Esophagus muscularis mucosa (tissue), 4 donors: ENCODE results near the gene DAB1. TPM values are rescaled to one million over a fixed set of nuclear protein-coding genes. Genes with fewer than 3 reads are reported as not detected.

Experiments
- DNase-seq: peaks from one replicate; pipeline ENCODE4 v3.0.0-alpha.2; 2017; ENCODE audit errors: extremely low spot score
- H3K27ac ChIP-seq, 4 donors: fragments of 200-600 bp; sonication (generic); replicated peaks in 1 of 4; 1 replicate in 3 of 4; 2 replicates in 1 of 4; pipeline ENCODE4 v1.5.1; 2016 to 2019; ENCODE audit warnings: mild to moderate bottlenecking in 1 of 4
- H3K27me3 ChIP-seq, 4 donors: fragments of 200-600 bp; sonication (generic); one replicate each; pipeline versions ENCODE4 v1.5.1 to v1.6.0; 2016 to 2019
- H3K36me3 ChIP-seq, 4 donors: fragments of 200-600 bp; sonication (generic); one replicate each; pipeline ENCODE4 v1.5.1; 2016 to 2019
- H3K4me1 ChIP-seq, 4 donors: fragments of 200-600 bp; sonication (generic); one replicate each; pipeline ENCODE4 v1.5.1; 2016 to 2019
- H3K4me3 ChIP-seq, 4 donors: fragments of 200-600 bp; sonication (generic); 1 replicate in 2 of 4; 2 replicates in 2 of 4; pipeline ENCODE4 v1.5.1; 2016 to 2019; ENCODE audit warnings: mild to moderate bottlenecking in 4 of 4, moderate library complexity in 1 of 4
- H3K9me3 ChIP-seq, 4 donors: fragments of 200-600 bp; sonication (generic); 1 replicate in 3 of 4; 2 replicates in 1 of 4; pipeline ENCODE4 v1.5.1; 2016 to 2019
- EP300 ChIP-seq: sonication (generic); formaldehyde crosslinking; IDR thresholded peaks from one replicate; pipeline ENCODE4 v1.6.1; 2017; ENCODE audit warnings: antibody characterized with exemption
- POLR2A ChIP-seq: fragments of 450-650 bp; IDR thresholded peaks from one replicate; pipeline ENCODE4 v1.6.1; 2017; ENCODE audit warnings: antibody characterized with exemption, moderate library complexity, mild to moderate bottlenecking, low read depth
- POLR2AphosphoS5 ChIP-seq, 2 donors: sonication (generic); formaldehyde crosslinking; IDR thresholded peaks; one replicate each; pipeline ENCODE4 v1.6.1; 2017; ENCODE audit warnings: antibody characterized with exemption in 2 of 2
- whole genome bisulfite sequencing: methylation state at CpG from one replicate; pipeline ENCODE4 v1.1.5; 2018; 5-methylcytosine and 5-hydroxymethylcytosine counted together
- intact Hi-C: fragments of 100-400 bp; cut with DNase I; formaldehyde crosslinking; loops from one replicate; pipeline ENCODE4 v1.15.1; 2023
- total RNA-seq, 4 donors: library from RNA; depleted of rRNA; stranded (reverse); fragments of >200 nt; gene quantifications; one replicate each; pipeline versions ENCODE4 v1.1.0 to v1.2.1, GENCODE V29; 2016
- TF ChIP-seq, protein P1 (sequence below), 3 experiments: fragments of 200-600 bp in 2 of 3; fragments of 450-650 bp in 1 of 3; sonication (generic) in 2 of 3; IDR thresholded peaks; one replicate each; pipeline ENCODE4 v1.5.1; 2017 to 2019; ENCODE audit warnings: antibody characterized with exemption in 3 of 3, mild to moderate bottlenecking in 2 of 3, moderate library complexity in 1 of 3

DAB1 gene
- total RNA-seq, 4 donors from 2014 or later = 0.26 to 1.3 (median 0.37) TPM

DNA sequence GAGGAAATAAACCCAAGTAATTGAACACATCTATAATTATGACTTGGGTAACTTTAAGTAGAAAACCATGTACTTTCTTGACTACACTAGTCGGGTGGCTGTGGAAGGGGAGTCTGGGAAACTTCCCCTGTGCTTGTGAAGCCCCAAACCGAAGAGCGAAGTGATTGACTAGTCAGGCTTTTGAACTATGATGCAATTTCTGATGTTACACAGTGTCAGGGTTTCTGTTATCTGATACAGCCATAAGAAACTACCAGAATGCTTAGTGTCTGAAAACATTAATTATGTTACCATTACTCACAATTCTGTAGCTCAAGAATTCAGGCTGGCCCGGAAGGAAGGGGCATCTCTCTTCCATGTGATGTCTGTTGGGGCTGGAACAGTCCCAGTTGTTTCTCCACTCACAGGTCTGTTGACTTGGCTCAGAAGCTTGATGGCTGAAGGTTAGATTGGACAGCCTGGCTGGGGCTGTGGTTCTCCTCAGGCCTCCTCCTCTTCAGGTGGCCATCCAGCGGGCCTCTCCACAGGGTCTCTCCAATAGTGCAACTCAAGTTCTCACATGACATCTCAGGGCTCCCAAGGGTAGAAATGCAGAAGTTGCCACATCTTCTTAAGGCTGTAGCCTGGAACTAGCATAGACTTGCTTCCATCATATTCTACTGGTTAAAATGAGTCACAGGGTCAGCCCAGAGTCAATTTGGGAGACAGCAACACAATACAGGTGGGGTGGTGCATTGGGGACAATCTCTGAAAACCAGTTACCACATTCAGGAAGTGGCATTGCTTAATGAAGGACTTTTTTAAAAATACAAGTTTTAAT is 449.7 kb downstream of the DAB1 start:
- intact Hi-C loops = no loop called here
- 75% methylated on average over 4 of the region's 5 CpGs for WGBS

DNA sequence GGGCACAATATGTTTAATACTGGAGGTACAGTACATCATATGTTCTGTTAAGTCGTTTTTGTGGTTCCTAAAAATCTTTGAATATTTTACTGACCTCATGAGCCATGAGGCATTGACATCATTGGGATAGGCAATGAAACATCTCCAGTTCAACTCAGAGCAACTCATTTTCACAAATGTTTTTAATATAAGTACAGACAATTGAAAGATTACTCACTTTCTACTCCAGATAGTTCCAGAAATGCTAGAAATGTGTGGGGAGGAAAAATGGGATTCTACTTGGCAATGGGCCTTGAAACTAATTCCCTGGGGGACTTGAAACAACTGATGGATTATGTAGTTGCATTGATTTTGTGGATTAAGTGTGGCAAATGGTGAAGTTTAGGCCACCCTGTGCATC is 450.9 kb downstream of the DAB1 start:
- Histone ChIP-seq H3K36me3 (no peaks in the 10 kb centered on the region), H3K9me3 (no peaks in the 10 kb centered on the region), H3K27me3 (no peaks in the 10 kb centered on the region), H3K4me3 (no peak overlapping the region), H3K27ac (no peak overlapping the region), H3K4me1 (no peaks in the 10 kb centered on the region)
- peak; percentile 77 for DNase-seq
- intact Hi-C loops = no loop called here
- 67% methylated on average over 1 of the region's 1 CpG for WGBS
- TF ChIP-seq, protein P1, sequence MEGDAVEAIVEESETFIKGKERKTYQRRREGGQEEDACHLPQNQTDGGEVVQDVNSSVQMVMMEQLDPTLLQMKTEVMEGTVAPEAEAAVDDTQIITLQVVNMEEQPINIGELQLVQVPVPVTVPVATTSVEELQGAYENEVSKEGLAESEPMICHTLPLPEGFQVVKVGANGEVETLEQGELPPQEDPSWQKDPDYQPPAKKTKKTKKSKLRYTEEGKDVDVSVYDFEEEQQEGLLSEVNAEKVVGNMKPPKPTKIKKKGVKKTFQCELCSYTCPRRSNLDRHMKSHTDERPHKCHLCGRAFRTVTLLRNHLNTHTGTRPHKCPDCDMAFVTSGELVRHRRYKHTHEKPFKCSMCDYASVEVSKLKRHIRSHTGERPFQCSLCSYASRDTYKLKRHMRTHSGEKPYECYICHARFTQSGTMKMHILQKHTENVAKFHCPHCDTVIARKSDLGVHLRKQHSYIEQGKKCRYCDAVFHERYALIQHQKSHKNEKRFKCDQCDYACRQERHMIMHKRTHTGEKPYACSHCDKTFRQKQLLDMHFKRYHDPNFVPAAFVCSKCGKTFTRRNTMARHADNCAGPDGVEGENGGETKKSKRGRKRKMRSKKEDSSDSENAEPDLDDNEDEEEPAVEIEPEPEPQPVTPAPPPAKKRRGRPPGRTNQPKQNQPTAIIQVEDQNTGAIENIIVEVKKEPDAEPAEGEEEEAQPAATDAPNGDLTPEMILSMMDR (IDR thresholded peaks at IDR 0.05) = no peak
- TF ChIP-seq POLR2AphosphoS5 (IDR thresholded peaks at IDR 0.05) = no peak
- TF ChIP-seq EP300 = no peak
- TF ChIP-seq POLR2A = no peak

More for the DNA sequence above, 449.7 kb downstream of the DAB1 start:
- no peaks in the 10 kb centered on the region for H3K36me3 ChIP-seq
- H3K4me1 ChIP-seq = no peaks in the 10 kb centered on the region
- no peaks in the 10 kb centered on the region for H3K9me3 ChIP-seq
- TF ChIP-seq, protein P1 (IDR thresholded peaks at IDR 0.05) = no peak
- TF ChIP-seq POLR2AphosphoS5 (IDR thresholded peaks at IDR 0.05) = no peak
- TF ChIP-seq POLR2A = no peak
- TF ChIP-seq EP300 = no peak
- H3K27me3 ChIP-seq = no peaks in the 10 kb centered on the region
- H3K4me3 ChIP-seq = no peak overlapping the region
- H3K27ac ChIP-seq = no peak overlapping the region
- DNase-seq = no peak

GRCh38 chr1:56970280-56970679 is 453.6 kb downstream of the DAB1 start:
- H3K4me3 ChIP-seq = no peak overlapping the region
- H3K9me3 ChIP-seq = no peaks in the 10 kb centered on the region
- no peak for DNase-seq
- no peak overlapping the region for H3K27ac ChIP-seq
- H3K36me3 ChIP-seq = no peaks in the 10 kb centered on the region
- WGBS = 93% methylated on average over 1 of the region's 1 CpG
- H3K4me1 ChIP-seq = no peaks in the 10 kb centered on the region
- TF ChIP-seq POLR2AphosphoS5 (IDR thresholded peaks at IDR 0.05) (no peak), POLR2A (no peak), EP300 (no peak)
- TF ChIP-seq, protein P1 (IDR thresholded peaks at IDR 0.05) = no peak
- no peaks in the 10 kb centered on the region for H3K27me3 ChIP-seq
- intact Hi-C loops = no loop called here

- no peak for TF ChIP-seq POLR2AphosphoS5 (IDR thresholded peaks at IDR 0.05)
- TF ChIP-seq EP300 = no peak
- no peak for TF ChIP-seq POLR2A
- TF ChIP-seq, protein P1 (IDR thresholded peaks at IDR 0.05) = no peak
- intact Hi-C loops = no loop called here
- H3K9me3 ChIP-seq = no peaks in the 10 kb centered on the region
- no peaks in the 10 kb centered on the region for H3K27me3 ChIP-seq
- H3K4me3 ChIP-seq = no peak overlapping the region
- DNase-seq = no peak
- H3K36me3 ChIP-seq = no peaks in the 10 kb centered on the region
- no peaks in the 10 kb centered on the region for H3K4me1 ChIP-seq
- H3K27ac ChIP-seq = no peak overlapping the region
- WGBS = 91% methylated on average over 2 of the region's 2 CpGs
These were observed 454.9 kb downstream of the DAB1 start for GRCh38 chr1:56968878-56969495.
